PC-9 (cell line): Measurements from ENCODE around the gene MARCHF11.

Experiments
- CTCF ChIP-seq: fragments of 200-600 bp; sonication (generic); conservative IDR thresholded peaks from 2 replicates; pipeline ENCODE4 v1.6.1; 2017; ENCODE audit warnings: mixed run types, antibody characterized with exemption, mild to moderate bottlenecking, moderate library complexity
- EZH2 ChIP-seq: fragments of 200-600 bp; sonication (generic); IDR thresholded peaks from 2 replicates; pipeline ENCODE4 v1.8.0; 2017; ENCODE audit warnings: antibody characterized with exemption, low read depth

- TF ChIP-seq CTCF (no peak), EZH2 (no peak)
These were observed 84.0 kb downstream of the MARCHF11 start for GRCh38 chr5:16095612-16096011.
